HG02885 (cell line): ENCODE measurements around the gene HADHB.
"Not testable (repeated sequence)": the region's sequence is repeated elsewhere in the genome, so short reads cannot be mapped to it uniquely, and the experiment has no call there.

Experiments used
- ATAC-seq: cut with Tn5 transposase; IDR thresholded peaks from one replicate; pipeline ENCODE4 v1.9.1; 2021; ENCODE audit warnings: mild to moderate bottlenecking; ENCODE audit not compliant: unreplicated experiment, poor library complexity

Gene HADHB

DNA sequence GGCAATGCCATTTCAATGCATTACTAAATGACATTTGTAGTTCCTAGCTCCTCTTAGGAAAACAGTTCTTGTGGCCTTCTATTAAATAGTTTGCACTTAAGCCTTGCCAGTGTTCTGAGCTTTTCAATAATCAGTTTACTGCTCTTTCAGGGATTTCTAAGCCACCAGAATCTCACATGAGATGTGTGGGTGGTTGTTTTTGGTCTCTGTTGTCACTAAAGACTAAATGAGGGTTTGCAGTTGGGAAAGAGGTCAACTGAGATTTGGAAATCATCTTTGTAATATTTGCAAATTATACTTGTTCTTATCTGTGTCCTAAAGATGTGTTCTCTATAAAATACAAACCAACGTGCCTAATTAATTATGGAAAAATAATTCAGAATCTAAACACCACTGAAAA is 45.3 kb downstream of the HADHB start:
- ATAC-seq, result no peak

DNA sequence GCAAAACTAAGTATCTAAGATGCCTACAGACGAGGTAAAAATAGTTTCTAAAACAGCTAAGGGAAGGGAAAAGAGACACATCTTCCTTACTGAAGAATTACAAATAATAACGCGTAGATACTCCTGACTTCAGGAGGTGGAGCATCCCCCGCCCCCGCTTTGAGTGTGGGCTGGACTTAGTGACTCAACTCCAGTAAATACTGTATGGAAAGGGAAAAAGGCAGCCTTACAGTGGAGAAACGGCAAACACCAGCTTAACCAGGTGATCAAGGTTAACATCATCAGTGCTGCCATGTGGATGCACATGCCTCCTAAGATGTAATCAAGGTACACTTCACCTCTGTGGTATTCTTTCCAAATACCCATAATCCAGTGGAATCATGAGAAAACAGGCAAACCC is 47.9 kb downstream of the HADHB start:
- no peak for ATAC-seq

DNA sequence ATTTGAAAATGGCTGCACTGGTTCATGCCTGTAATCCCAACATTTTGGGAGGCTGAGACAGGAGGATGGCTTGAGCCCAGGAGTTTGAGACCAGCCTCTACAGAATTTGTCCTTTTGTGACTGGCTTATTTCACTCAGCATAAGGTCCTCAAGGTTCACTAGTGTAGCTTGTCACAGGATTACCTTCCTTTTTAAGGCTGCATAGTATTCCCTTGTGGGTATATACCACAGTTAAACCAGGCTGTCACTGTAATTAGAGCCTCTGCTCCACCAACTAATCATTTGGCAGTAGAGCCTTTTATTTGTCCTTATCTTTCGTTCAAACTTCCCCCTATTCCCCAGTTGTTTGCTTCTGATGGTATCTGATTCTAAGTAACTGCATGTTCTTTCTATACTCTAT is 50.8 kb downstream of the HADHB start:
- no peak for ATAC-seq

DNA sequence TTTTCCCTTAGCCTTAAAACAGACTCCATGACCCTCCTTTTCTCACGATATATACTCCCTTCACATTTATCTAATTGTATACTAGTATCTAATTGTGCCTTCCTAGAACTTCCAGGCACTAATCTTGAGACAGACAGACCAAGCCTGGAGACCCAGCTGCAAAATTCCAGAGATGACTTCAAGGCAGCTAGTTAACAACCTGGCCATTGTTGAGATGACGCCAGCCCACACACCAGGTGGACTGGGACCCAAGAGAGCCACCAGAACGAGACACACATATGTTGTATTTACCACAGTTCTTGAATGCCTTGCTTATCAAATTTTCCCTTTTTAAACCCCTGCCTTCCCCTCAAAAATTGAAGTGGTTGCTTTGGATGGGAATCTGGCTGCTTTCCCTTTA is 52.3 kb downstream of the HADHB start:
- ATAC-seq, result no peak

DNA sequence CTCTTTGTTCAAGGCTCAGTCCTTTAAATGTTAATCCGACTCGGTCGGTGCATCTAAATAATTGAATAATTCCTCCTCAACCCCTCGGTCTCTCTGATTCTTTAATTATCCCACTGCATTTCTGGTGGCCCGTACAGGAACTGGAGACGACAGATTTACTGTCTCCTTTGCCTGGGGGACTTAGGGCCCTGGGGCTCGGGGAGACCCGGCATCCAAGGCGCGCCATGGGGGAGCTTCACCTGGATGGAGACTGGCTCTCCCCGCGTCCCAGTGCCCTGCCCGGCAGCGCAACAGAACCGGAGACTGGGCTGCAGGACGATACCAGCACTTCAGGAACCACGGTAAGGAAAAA is 53.5 kb downstream of the HADHB start:
- no peak for ATAC-seq

DNA sequence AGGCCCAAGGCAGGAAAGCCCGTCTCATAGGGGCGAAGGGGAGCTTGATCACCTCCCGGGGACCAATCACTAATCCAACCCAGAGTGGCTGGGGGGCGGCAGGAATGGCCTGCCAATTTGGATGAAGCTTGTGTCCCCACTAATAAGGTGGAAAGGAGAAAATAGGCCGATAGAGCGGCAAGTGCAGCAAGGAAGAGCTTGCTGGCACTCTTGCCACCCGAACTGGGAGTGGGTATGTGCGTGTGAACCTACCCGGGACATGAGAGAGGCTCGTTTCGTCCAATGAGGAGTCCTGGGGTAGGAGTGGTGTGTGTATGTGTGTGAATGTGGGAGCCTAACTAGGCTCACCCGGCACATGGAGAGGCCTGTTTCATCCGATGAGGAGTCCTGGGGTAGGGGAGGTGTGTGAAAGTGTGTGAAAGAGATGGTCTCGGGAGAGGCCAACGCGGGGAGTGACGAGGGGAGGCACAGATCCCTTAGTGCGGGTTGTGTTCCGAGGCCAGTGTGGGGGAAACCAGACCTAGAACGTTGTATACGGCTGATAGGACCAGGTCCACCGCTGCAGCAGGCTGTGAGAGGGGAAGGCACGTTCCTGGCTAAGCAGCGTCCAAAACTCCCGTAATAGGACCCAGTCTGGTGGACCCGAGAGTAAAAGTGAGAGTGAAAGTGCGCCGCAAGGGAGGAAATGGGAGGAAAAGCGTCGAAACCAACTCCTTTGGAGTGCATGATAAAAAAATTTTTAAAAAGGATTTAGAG is 54.1 kb downstream of the HADHB start:
- ATAC-seq, result no peak

DNA sequence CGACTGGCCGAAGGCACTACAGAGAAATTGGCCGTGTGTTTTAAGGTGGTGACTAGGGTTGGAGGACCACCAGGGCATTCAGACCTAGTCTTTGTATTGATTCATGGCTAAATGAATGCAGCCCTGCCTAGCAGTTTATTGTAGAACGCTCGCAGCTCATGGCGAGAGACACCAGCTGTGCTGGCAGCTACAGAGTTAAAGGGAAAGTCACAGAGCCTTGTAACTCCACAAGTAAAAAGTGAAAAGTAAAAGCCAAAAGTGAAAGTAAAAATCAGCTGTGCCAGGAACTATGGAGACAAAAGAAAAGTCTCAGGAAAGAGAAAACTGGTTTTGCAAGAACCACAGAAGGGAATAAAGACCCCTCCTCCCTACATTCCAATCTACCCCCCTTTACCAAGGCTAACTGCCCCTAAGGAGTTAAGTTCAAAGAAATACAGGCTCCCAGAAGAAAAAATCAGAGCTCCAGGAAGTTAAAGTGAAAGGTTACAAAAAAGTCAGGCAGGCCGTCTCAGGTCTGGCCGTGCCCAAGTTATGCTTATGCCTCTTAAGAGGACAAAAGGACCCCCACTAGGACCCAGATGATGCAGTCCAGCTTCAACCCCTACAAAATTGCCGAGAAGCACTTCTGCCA is 54.8 kb downstream of the HADHB start:
- ATAC-seq, result no peak

DNA sequence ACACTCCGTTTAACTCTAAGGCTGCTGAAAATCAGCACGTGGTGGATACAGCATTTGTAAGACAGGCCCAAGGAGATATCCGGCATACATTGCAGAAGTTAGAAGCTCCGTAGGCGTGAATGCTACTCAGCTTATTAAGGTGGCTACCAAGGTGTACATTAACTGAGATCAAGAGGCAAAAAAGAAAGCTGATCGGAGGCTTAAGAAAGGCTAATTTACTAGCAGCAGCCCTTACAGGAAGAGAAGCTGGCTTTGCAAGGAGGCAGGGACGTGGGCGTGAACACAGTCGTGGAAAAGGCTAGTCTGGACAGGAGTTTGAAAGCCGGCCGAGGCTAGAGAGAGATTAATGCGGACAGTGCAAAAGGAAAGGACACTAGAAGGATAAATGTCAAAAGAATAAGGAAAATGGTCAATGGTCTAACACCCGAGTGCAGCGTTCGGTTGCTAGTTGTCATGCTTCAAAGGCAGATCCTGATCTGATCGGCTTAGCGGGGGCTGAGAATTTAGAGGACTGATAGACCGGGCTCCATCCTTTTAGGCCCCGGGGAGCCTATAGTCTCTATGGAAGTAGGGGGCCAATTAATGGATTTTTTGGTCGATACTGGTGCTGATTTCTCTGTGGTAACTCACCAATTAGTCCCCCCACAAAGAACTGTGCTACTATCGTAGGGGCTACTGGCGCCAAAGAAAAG is 55.6 kb downstream of the HADHB start:
- ATAC-seq, result no peak

DNA sequence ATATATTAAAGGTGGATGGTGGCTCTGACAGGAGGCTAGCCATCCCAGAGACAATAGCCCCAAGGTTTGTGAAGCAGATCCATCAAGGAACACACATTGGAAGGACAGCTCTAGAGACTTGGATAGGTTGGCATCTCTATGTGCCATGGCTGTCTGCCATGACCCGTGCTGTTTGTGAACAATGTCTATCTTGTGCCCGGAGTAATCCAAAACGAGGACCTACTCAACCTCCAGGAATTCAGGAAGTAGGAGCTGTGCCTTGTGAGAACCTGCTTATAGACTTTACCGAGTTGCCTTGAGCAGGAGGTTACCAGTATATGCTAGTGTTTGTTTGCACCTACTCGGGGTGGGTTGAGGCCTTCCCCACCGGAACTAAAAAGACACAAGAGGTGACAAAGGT is 58.1 kb downstream of the HADHB start:
- ATAC-seq, result no peak

DNA sequence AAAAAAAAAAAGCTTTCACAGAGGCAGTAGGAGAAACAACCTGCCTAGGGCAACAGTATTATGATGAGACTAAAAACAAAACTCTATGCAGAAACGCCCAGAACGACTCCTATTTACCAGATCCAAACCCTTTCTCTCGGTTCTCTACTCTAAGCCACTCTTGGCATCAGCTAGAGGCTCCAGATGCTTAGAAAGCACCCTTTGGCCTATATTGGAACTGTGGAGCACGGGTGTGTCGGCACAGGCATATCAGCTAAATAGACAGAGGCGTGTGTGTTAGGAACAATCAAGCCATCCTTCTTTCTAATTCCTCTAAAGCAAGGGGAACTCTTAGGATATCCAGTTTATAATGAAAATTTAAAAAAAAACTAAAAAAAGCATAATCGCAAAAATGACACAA is 60.4 kb downstream of the HADHB start:
- not testable (repeated sequence) for ATAC-seq

DNA sequence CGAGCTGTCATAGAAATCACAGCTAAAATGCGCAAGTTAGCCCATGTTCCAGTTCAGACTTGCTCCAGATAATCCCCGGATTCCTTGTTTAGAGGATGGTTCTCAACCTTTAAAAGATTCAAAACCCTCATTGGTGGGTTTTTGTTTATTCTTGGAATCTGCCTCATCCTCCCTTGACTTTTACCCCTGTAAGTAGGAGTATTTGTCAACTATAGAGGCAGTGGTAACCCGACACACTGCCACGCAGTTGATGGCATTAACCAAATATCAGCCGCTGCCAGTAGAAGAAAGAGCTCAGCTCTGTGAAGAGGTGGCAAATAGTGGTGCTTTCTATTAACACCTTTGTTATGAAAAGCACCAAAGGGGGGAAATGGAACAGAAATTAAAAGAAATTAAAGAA is 60.8 kb downstream of the HADHB start:
- ATAC-seq, result no peak

DNA sequence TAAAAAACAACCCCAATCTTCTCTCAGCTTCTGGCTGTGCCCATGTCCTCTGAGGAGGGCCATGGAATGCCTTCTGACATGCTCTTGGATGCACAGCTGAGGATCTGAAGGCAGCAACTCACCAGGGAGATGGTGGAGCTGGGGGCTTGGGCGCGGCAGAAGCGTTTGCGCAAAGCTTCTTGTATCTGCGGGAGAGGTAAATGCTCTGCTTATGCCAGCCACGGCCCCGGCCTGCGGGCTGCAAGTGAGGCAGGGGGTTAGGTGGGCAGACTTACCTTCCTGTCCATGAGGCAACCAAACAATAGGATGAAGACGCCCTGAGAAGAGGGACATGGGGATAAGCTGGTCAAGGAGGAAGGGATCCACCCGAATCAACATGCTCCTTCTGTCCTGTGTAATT is 65.2 kb downstream of the HADHB start:
- no peak for ATAC-seq

DNA sequence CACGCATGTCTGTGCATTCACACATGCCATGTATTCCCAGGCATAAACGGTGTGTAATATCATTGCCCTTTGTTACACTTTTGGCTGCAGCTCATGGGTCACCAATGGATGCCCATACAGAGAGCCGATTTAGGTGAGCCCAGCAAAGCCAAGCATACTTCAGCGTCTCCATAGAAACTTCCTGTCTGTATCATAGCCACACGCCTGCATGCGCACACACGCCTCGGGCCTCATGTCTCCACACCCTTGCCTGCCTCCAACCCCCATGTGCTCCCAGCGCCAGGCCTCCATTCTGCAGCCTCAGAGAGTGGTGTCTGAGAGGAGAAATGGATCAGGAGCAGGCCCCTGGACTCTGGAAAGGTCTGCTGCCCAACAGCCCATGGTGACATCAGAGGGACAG is 67.7 kb downstream of the HADHB start:
- no peak for ATAC-seq

DNA sequence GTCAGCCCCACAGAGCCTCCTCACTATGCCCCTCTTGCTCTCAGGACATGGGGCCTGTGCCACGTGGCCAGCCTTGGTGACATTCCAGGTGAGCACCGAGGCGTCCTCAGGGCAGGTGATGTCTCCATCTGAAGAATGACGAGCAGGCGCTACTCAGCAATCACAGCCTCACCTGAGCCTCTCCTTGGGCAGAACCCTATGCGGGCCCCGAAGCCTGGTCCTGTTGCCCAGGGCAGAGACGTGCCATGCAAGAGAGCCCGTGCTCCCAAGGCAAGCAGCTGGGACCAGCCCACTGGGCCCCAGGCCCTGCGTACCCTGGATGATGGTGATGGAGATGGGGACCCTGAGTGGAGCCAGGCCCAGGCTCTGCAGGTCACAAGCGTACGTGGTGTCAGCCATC is 68.7 kb downstream of the HADHB start:
- ATAC-seq, result no peak

DNA sequence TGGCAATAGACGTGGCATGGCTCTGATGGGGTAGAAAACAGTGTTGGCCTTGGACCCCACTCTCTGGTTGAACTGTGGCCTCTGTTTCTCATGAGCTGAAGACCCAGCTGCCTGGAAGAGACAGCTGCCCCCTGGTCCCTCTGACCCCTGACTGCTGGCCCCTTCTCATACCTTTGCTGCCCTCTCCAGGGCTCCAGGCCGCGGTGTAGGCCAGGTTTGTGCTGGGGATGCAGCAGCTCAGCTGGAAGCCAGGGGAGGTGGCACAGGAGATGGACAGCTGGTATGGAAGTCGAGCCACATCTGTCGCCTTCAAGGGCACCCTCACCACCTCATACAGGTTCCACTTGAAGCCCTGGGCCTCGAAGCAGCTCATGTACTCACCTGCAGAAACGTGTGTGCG is 69.5 kb downstream of the HADHB start:
- no peak for ATAC-seq

DNA sequence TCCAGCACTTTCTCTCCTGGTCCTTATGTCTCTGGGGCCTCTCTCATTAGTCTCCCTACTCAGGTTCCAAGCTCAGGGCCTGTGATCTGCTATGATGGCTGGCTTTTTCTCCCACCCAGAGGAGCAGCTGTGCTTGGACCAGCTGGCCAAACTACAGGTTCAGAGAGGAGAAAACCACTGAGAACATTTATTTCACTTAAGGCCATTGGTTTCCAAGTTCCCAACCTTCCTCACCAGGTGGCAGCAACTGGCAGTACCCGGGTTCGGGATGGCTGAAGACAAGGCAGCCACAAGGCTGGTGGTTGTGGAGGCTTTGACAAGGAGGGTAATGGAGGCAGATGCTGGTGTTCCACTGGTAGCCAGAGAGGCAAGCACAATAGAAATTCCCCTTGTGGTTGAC is 71.3 kb downstream of the HADHB start:
- ATAC-seq, result no peak

DNA sequence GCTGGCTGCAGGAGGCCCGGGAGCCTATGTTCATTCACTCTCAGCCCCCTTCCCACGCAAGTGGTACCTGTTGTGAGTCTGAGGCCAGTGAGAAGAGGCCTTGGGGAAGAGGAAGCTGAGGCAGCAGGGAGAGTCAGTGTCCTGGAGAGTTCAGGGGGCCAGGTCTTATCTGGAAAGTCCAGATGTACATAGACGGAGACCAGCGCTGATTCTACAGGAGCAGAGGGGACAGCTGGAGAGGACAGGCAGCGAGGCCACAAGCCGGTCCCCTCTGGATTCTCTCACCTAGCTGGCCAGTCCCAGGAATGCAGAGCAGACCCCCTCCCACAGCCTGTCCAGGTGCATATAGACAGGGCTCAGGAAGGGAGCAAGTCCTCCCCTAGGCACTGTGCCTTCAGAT is 72.1 kb downstream of the HADHB start:
- ATAC-seq, result no peak

DNA sequence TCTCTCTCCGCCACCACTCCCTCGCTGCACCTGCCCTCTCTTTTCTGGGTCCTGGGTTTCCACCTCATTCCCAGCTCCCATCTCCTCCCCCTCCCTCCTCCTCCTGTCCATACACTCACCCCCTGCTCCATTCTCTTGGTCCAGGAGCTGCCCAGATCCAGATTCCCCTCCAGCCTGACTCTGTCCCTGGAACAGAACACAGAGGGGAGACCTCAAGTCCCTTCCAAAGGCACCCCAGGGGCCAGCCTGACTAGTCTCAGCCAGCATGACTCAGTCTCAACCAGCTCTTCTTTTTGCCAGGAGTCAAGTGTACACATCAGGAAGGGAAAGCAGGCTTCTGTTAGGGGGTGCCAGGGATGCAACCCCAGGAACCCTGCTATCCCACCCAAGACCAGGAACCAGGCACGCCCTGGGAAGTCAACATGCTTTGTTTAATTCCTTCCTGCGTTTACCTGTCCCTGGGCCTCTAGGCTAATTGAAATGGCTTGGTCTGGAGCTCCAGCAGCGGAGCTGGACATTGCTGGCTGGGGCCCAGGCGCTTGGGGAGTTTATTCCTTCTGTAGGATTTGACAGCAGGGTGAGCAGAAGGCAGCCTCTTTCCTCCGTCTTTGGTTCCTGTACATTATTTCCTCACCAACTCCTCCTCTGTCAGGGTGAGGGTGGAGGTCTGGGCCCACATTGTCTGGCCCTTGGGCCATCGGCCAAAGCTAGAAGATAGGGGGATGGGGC is 72.8 kb downstream of the HADHB start:
- no peak for ATAC-seq

DNA sequence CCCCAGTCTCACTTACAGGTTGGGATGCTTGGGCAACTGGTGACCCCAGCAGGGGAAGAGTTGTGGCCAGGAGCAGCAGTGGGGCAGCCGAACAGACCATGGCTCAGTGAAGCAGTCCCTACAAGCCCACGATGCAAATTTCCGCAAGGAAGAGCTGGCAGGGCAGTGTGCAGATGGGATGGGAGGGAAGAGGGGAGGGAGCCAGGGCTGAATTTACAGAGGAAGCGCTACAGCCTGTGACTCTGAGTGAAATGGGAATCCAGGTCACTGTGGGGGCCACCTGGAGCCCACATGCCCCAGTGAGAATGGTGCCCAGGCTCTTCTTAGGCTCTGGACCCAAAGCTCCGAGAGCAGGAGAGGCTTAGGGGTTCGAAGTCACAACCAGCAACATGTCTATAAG is 74.2 kb downstream of the HADHB start:
- no peak for ATAC-seq

DNA sequence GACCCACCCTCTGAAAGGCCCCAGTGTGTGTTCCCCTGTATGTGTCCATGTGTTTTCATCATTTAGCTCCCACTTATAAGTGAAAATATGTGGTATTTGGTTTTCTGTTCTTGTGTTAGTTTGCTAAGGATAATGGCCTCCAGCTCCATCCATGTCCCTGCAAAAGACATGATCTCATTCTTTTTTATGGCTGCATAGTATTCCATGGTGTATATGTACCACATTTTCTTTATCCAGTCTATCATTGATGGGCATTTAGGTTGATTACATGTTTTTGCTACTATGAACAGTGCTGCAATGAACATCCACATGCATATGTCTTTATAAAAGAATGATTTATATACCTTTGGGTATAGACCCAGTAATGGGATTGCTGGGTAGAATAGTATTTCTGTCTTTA is 79.7 kb downstream of the HADHB start:
- not testable (repeated sequence) for ATAC-seq

DNA sequence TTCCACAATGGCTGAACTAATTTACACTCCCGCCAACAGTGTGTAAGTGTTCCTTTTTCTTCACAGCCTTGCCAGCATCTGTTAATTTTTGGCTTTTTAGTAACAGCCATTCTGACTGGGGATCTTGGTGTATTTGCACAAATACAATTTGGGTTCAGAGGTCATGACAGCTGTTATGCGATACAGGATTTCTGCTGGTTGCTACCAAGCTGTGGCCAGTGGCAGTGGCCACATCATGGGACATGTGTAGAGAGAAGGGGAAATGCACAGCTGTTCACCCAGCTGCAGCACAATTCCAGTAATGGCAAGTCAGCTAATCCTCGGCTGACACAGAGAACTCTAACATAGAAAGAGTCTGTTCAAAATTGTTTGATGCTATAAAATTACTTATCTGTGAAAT is 80.2 kb downstream of the HADHB start:
- no peak for ATAC-seq
